A673 (cell line): ENCODE data around the gene ANKS1B. TPM values are rescaled to one million over a fixed set of nuclear protein-coding genes. Genes with fewer than 3 reads are reported as not detected.

Experiments
- BruUV-seq: library from RNA; stranded (reverse); fragments of 400-500 nt; replicated peaks from 2 replicates; lab custom pipeline; 2021; lab: Mats Ljungman, UMichigan
- CTCF ChIA-PET: fragments of 300-600 bp; sonication (Branson Sonifier 250); formaldehyde crosslinking; loops from one replicate; lab custom pipeline; 2022; ENCODE audit warnings: antibody characterized with exemption; lab: Charles Lee
- POLR2A ChIA-PET: fragments of 300-600 bp; sonication (Branson Sonifier 250); formaldehyde crosslinking; loops from one replicate; lab custom pipeline; 2022; ENCODE audit warnings: antibody characterized with exemption; ENCODE audit not compliant: low non-redundant PET; lab: Charles Lee
- DNase-seq: peaks from one replicate; pipeline ENCODE4 v3.0.0-alpha.2; 2015; ENCODE audit warnings: low spot score
- H3K27ac ChIP-seq: fragments of 200-600 bp; sonication (generic); 2 replicates; pipeline ENCODE4 v1.5.1; 2016; ENCODE audit warnings: mixed run types, low read depth, mild to moderate bottlenecking, mixed read lengths, antibody characterized with exemption, low read length; ENCODE audit not compliant: poor library complexity, severe bottlenecking
- H3K27me3 ChIP-seq: fragments of 200-600 bp; sonication (generic); replicated peaks from 2 replicates; pipeline ENCODE4 v1.6.1; 2017; ENCODE audit warnings: mixed run types, low read depth, mild to moderate bottlenecking, mixed read lengths, antibody characterized with exemption, low read length; ENCODE audit not compliant: insufficient read depth, poor library complexity
- H3K36me3 ChIP-seq: fragments of 200-600 bp; sonication (generic); 2 replicates; pipeline ENCODE4 v1.6.1; 2016; ENCODE audit warnings: mixed run types, mild to moderate bottlenecking, mixed read lengths, antibody characterized with exemption, low read length; ENCODE audit not compliant: insufficient read depth, poor library complexity, severe bottlenecking
- H3K4me1 ChIP-seq: fragments of 200-600 bp; sonication (generic); 2 replicates; pipeline ENCODE4 v1.6.1; 2017; ENCODE audit warnings: mixed run types, mild to moderate bottlenecking, mixed read lengths, antibody characterized with exemption, low read length; ENCODE audit not compliant: insufficient read depth, poor library complexity, severe bottlenecking
- H3K4me3 ChIP-seq: fragments of 200-600 bp; sonication (generic); 2 replicates; pipeline ENCODE4 v1.5.1; 2016; ENCODE audit warnings: low read depth, mixed run types, mild to moderate bottlenecking, mixed read lengths, low read length; ENCODE audit not compliant: poor library complexity, severe bottlenecking
- H3K9me3 ChIP-seq: fragments of 200-600 bp; sonication (generic); 2 replicates; pipeline ENCODE4 v1.6.1; 2016; ENCODE audit warnings: mixed run types, low read depth, mild to moderate bottlenecking, mixed read lengths, antibody characterized with exemption, low read length; ENCODE audit not compliant: poor library complexity, severe bottlenecking
- EZH2 ChIP-seq: fragments of 200-600 bp; sonication (generic); IDR thresholded peaks from 2 replicates; pipeline ENCODE4 v1.6.1; 2017; ENCODE audit warnings: borderline replicate concordance, low read depth, mild to moderate bottlenecking, mixed read lengths, antibody characterized with exemption, low read length; ENCODE audit not compliant: poor library complexity, severe bottlenecking
- intact Hi-C: fragments of 100-400 bp; cut with micrococcal nuclease; formaldehyde crosslinking; loops from one replicate; pipeline ENCODE4 v1.10.0; 2022; ENCODE audit not compliant: unreplicated experiment
- total RNA-seq: library from RNA; stranded (reverse); gene quantifications from 2 replicates; pipeline ENCODE4 v1.2.3, GENCODE V29; 2021
- TF ChIP-seq, protein P1 (sequence below): fragments of 300-800, 200-600 bp; sonication (generic); conservative IDR thresholded peaks from 2 replicates; pipeline ENCODE4 v1.5.1; 2017; ENCODE audit warnings: low read depth, mild to moderate bottlenecking, antibody characterized with exemption, low read length, moderate library complexity, mixed read lengths

The ANKS1B gene
- total RNA-seq, 1 experiment from 2014 or later, result 0.99 TPM

DNA sequence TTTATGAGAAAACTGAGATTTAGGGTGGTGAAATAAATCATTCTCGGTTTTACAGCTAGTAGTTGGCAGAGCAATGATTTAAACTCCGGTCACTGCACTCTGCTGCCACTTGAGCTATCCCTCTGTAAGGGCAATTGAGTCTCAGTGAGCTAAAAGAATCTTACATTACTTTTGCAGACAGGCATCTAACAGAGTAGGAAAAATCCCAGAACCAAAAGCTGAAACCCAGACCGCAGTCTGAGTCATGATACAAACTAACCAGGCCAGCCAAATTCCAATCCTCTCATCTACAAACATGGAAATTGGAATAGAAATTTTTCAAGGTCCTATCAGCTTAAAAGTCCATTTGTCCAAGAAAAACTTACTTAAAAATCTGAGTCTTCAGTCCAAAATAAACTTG lies 73.7 kb downstream of the ANKS1B start:
- Histone ChIP-seq H3K4me3 (no peak overlapping the region), H3K9me3 (no peaks in the 10 kb centered on the region), H3K36me3 (no peaks in the 10 kb centered on the region), H3K27me3 (no peaks in the 10 kb centered on the region), H3K4me1 (no peaks in the 10 kb centered on the region), H3K27ac (no peak overlapping the region)
- POLR2A ChIA-PET, result no interaction called here
- TF ChIP-seq, protein P1, sequence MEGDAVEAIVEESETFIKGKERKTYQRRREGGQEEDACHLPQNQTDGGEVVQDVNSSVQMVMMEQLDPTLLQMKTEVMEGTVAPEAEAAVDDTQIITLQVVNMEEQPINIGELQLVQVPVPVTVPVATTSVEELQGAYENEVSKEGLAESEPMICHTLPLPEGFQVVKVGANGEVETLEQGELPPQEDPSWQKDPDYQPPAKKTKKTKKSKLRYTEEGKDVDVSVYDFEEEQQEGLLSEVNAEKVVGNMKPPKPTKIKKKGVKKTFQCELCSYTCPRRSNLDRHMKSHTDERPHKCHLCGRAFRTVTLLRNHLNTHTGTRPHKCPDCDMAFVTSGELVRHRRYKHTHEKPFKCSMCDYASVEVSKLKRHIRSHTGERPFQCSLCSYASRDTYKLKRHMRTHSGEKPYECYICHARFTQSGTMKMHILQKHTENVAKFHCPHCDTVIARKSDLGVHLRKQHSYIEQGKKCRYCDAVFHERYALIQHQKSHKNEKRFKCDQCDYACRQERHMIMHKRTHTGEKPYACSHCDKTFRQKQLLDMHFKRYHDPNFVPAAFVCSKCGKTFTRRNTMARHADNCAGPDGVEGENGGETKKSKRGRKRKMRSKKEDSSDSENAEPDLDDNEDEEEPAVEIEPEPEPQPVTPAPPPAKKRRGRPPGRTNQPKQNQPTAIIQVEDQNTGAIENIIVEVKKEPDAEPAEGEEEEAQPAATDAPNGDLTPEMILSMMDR, result no peak
- no peak for TF ChIP-seq EZH2
- CTCF ChIA-PET, result no interaction called here
- DNase-seq, result no peak
- no TSS peak for BruUV-seq
- intact Hi-C loops, result no loop called here

DNA sequence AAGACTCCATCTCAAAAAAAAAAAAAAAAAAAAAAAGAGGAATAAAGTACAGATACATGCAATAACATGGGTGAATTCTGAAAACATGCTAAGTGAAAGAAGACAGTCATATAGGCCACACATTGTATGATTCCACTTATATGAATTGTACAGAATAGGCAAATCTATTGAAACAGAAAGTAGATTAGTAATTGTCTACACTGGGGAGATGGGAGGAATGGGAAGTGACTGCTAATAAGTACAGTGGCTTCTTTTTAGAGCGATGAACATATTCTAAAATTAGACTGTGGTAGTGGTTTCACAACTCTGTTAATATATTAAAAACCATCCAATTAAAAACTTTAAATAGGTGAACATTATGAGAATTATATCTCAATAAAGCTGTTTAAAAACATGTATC lies 74.4 kb downstream of the ANKS1B start:
- Histone ChIP-seq H3K27me3 (no peaks in the 10 kb centered on the region), H3K4me1 (no peaks in the 10 kb centered on the region), H3K9me3 (no peaks in the 10 kb centered on the region), H3K36me3 (no peaks in the 10 kb centered on the region), H3K27ac (no peak overlapping the region), H3K4me3 (no peak overlapping the region)
- no peak for DNase-seq
- intact Hi-C loops, result no loop called here
- ChIA-PET CTCF (no interaction called here), POLR2A (no interaction called here)
- BruUV-seq, result no TSS peak
- TF ChIP-seq EZH2, result no peak

DNA sequence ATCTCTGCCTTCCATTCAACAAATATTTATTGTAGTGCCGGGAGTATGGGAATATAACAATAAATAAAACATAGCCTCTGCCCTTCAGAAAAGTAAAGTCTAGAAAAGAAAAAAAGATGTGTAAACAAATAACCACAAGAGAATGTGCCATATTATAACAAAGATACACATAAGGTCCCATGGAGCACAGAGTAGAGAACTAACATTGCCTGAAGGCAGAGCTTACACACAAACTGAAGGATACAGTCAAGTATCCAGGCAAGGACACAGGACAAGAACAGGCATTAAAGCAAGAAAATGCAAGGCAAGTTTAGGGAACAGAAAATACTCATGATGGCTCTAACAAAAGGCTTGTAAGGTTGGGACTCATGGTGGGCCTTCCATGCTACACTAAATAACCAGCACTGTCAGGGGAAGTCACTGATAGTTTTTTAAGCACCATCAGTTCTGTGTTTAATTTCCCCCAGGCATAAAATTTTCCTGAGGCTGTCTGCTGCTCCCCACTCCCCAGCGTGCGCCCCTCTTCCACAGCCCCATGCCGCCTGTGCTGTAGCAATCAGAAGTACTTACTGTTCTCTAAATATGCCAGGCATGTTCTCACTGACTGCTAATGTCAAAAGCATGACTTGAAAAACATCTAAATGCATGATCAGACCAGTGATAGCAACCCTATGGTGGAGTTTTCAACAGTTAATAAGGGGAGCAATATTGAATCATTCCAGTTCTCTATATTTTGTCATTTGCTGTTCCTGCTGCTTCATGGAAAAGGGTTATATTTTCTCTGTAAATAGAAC lies 77.8 kb downstream of the ANKS1B start:
- Histone ChIP-seq H3K4me1 (no peaks in the 10 kb centered on the region), H3K4me3 (no peak overlapping the region), H3K36me3 (no peaks in the 10 kb centered on the region), H3K9me3 (no peaks in the 10 kb centered on the region), H3K27ac (no peak overlapping the region), H3K27me3 (no peaks in the 10 kb centered on the region)
- ChIA-PET POLR2A (no interaction called here), CTCF (no interaction called here)
- no TSS peak for BruUV-seq
- TF ChIP-seq EZH2, result no peak
- intact Hi-C loops, result no loop called here
- DNase-seq, result no peak

DNA sequence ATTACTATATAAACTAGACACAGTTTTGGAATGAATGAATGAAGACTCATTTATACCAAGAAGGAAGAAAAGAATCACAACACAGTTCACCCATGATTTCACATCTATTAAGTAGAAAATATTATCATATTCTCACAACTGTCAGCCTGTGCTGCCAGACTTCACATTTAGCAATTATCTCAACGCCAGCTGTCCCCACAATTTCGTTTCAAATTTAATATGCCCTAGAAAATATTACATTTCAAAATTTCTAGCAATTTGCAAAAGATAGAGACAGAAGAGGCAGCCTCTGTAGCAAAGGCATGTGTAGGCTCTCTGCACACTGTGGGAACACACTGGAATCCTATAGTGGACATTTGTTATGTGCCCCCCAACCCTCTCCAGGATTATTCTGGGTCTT lies 83.6 kb downstream of the ANKS1B start:
- POLR2A ChIA-PET, result no interaction called here
- no peak for TF ChIP-seq EZH2
- TF ChIP-seq, protein P1, result no peak
- H3K27ac ChIP-seq, result no peak overlapping the region
- intact Hi-C loops, result no loop called here
- H3K4me3 ChIP-seq, result no peak overlapping the region
- H3K36me3 ChIP-seq, result no peaks in the 10 kb centered on the region
- CTCF ChIA-PET, result no interaction called here
- H3K4me1 ChIP-seq, result no peaks in the 10 kb centered on the region
- no peaks in the 10 kb centered on the region for H3K9me3 ChIP-seq
- no TSS peak for BruUV-seq
- no peak for DNase-seq
- H3K27me3 ChIP-seq, result no peaks in the 10 kb centered on the region
